Activated CD8-positive, alpha-beta memory T cell treated with anti-CD3 and anti-CD28 coated beads for 1 hour (primary cell): Measurements from ENCODE around the gene SPEM3.

Experiments used
- DNase-seq, 2 donors: peaks; one replicate each; pipeline ENCODE4 v3.0.0-alpha.2; 2020; ENCODE audit warnings: low read depth in 1 of 2; ENCODE audit errors: extremely low read depth in 1 of 2

The SPEM3 gene

GRCh38 chr17:7440113-7440833, 11.6 kb downstream of the SPEM3 start:
- DNase-seq = no peak

DNA sequence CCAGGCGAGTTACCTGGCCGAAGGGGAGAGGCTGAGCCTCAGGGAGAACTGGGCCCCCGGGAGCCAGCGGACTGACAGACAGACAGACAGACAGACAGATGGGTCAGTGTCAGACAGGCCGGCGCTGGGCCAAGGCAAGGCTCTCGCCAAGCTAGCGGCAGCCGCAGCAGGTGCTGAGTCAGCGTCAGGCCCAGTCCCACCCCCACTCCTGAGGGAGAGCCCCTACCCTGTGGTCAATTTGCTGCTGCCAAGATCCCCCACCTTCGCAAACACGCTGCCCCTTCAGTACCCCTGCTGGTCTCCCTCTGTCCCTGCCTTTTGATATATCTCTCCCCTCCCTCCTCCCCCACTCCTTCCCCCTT, 12.2 kb downstream of the SPEM3 start:
- DNase-seq = no peak

- DNase-seq = no peak
These were observed 12.6 kb downstream of the SPEM3 start for GRCh38 chr17:7441266-7441665.

- no peak for DNase-seq
These were observed 13.5 kb downstream of the SPEM3 start for GRCh38 chr17:7442142-7442541.

DNA sequence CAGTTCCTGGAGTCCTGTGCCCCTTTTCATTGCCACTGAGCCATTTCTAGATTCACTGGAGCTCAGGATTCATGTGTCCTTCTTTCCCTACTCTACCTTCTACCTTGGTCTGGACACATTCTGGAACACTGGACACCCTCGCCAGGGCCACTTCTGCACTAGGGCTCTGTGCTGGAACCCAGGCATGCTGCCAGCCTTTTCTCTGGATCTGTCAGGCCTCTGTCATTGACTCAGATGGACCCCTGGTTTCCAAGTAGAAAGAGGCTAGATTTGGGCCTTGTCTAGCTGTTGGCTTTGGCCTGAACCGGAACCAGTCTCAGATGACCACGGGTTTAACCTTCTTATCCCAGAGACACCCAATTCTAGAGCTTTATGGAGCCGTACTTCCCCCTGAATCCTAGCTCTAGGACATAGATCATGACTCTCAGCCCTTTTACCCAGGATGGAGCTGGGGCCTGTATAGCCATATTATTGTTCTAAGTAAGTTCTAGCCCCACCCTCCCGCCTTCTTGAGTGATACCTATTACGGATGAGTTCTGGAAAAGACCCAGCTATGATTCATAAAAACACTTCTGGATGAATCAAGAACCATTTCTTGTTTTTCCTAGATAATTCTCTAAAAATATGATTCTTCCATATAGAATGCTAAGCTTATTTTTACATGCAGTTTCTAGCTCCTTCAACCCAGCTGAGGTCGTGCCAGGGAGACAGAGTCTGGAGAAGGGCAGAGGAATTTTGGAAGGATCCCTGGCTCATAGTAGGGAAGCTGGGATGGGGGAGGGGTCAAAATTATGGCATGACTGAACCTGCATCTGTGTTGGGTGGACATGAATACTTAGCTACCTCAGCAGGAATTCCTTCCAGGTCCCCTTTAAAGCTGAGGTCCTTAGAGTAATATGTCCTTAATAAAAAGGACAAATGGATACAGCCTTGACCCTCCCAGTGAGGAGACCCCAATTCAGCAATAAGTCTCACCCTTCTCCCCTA, 15.1 kb downstream of the SPEM3 start:
- no peak for DNase-seq

DNA sequence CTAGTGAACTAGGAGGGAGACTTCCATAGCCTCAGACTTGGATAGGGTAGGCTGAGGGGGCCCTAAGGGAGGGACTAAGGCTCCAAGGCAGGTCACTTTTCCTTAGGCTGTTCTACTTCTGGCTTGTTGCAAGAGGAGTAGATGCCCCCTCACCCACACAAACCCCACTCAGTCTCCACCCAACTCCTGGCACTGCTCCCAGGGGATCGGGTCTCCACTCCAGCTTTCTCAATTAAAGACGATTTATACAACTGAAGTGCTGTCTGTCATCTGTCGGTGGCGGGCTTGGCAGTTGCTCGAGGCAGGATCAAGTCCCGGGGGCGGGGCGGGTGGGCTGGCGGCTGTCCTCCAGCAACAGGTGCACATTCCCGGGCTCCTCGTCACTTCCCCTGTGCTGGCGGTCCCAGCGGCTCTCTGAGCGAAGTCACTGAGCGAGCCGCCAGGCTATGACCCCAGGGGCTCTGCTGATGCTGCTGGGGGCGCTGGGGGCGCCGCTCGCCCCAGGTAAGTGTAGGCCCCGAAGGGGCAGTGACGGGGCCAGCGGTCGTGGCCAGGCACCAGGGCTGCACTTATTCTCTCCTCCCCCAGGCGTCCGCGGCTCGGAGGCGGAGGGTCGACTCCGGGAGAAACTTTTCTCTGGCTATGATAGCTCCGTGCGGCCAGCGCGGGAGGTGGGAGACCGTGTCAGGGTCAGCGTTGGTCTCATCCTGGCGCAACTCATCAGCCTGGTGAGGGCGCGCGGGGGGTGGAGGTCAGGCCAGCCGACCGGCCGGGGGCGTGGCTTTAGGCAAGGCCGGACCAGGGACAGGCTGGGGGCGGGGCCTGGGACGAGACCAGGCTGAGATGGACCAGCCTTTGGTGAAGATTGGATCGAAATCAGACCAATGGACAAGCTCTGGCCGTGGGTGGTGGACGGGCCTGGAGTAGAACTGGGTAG, 16.3 kb downstream of the SPEM3 start, which contains the start of gene CHRNB1:
CHRNB1 (plus strand) TSS at position 380 of the 937 bp plus-strand sequence; CDS start at position 447, 67 bp downstream.
- DNase-seq = no peak

DNA sequence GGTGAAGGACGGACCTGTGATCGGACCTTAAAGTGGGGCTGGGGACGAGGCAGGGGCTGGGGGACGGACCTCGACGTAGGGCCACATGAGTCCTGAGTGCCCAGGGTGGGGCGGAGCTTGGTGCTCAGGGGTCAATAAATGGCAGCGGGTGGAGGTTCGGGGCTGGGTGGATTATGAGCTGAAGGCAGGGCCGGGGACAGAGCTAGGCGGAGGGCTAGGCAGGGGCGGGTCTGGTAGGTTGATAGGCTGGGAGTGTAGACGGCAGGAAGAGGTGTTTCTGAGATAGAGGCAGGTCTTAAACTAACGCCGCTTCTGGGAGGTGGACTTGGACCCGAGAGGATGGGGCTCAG, 16.9 kb downstream of the SPEM3 start:
- peak in 1 of 2 donors; percentile 18 for DNase-seq

- DNase-seq = no peak
These were observed 19.8 kb downstream of the SPEM3 start for GRCh38 chr17:7448461-7448860.

DNA sequence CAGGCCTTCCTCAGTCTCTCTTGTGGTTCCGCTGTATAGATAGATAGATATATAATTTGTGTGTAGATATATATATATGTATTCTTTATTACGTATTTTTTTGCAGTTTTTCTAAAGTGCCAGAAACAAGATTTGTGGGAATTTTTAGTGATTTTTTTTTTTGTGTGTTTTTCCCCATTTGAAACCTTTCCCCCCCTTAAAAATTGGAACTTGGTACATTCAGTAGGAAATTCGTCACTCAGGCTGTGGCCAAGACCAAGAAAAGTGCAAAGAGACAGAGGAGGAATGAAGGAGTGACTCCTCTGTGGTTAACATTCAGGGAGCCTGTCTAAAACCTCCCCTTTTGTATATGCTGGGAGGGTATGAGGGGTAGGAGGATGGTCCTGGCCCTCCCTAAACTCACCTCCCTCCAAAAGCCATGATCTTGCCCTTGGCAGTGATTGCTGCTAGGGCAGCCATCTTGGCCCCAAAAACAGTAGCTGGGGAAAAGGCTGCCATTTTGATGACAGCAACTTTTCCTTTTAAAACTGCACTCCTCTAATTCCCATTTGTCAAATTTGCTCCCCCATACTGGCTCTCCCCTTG, 31.4 kb downstream of the SPEM3 start:
- DNase-seq = no peak

GRCh38 chr17:7460850-7461660, 32.4 kb downstream of the SPEM3 start:
- DNase-seq = no peak

DNA sequence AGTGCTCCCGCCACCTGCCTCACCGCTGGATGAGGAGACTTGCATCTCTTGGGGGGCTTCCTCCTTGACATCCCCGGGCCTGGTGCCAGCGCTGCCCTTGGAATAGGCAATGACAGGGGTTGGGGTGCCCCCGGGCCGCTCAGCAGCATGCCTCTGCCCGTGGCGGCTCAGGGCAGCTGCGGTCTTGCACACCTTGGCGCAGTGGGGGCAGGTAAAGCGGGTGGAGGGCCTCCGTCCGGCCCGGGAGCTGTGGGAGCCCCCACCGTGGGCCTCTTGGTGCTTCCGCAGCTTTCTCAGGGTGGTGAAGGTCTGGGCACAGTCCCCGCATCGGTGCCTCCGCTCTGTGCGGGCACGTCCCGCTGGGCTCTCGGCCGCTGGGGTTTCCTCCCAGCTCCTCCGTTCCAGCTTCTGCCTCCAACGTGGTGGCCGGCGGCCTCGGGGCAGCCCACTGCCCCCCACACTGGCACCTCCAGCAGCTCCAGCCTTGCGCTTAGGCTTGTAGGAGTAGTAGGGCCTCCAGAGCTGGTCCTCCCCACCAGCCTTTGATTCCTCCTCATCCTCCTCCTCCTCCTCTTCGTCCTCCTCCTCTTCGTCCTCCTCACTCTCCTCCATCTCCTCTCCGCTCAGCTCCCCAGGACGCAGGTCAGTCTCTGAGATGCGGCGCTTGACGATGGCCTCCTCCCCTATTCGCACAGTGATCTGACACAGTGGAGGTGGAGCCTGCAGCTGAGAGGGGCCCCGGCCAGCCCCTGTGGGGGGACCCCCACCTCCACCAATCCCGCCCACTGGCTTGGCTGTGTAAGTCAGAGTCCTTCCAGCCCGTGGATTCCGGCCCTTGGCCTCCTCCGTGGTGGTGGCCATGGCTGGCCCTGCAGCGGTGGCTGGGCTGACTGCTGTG, 34.1 kb downstream of the SPEM3 start:
- DNase-seq = no peak

GRCh38 chr17:7463372-7463846, 34.8 kb downstream of the SPEM3 start:
- DNase-seq = no peak

- DNase-seq = no peak
These were observed 35.4 kb downstream of the SPEM3 start for GRCh38 chr17:7464081-7464480.

- DNase-seq = no peak
These were observed 37.1 kb downstream of the SPEM3 start for GRCh38 chr17:7465597-7466275.

DNA sequence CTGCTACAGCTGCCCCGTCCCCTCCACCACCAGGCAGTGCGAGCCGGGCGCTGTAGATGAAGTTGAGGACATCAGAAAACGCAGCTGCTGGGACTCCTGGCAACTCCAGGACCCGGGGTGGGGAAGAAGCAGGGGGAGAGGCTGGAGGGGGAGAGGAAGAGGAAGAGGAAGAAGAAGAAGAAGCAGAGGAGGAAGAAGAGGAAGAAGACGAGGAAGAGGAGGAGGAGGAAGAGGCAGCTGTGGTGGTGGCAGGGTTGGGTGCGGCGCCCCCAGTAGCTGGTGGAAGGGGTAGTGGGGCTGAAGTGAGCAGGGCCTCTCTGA, 37.6 kb downstream of the SPEM3 start:
- no peak for DNase-seq

GRCh38 chr17:7466639-7467341, 38.1 kb downstream of the SPEM3 start:
- DNase-seq = no peak

DNA sequence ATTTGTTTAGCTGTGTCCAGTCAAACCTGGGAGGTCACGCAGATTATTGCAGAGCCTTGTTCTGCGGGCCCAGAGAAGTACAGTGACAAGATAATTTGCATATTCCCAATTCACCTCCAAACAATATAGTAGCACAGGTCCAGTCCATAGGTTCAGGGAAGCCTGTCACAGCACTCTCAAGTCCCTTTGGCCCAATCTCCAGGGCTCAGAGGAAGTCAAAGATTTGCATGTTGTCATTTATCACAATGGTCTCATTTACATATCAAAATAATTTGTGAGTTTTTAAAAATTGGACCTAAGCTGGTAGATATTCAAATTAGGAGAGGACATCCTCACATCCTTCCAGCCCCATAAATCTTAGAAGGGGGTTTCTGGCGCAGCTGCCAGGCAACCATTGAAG, 38.8 kb downstream of the SPEM3 start:
- DNase-seq = no peak

DNA sequence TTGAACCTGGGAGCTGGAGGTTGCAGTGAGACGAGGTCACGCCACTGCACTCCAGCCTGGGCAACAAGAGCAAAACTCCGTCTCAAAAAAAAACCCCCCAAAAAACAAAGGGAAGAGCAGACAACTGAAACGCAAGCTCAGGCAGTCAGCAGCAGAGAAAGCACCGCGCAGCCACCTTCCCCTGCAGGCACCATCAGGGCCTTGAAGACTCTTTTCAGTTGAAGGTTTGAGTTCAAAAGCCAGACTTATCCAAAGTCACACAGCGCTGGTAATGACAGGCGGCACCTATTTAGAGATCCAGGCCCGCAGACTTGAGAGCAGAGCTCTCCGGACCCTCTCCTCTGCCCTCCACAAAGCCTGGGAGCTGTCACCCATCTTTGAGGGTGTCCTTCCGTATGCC, 39.6 kb downstream of the SPEM3 start:
- DNase-seq = no peak
